ENCODE results near the gene TIAM1. TPM values are rescaled to one million over a fixed set of nuclear protein-coding genes. Genes with fewer than 3 reads are reported as not detected.

The TIAM1 gene
- total and polyA plus RNA-seq, 2 of the 8 experiments (the other 6 are each of a cell fraction or from before 2014, with no cell fraction given): 10.1 to 30.7 TPM

GRCh38 chr21:31184459-31184858 lies 159.6 kb downstream of the TIAM1 start:
- Histone ChIP-seq H3K27ac (ENCODE audit: low read depth, low read length) (no peak overlapping the region), H3K4ac (replicated peaks; ENCODE audit: insufficient read length, low read depth, low read length) (no peak overlapping the region), H3K36me3 (ENCODE audit: control insufficient read depth in 2 of 4, insufficient read depth in 4 of 4, low read length in 3 of 4) (no peaks in the 10 kb centered on the region), H2AK5ac (ENCODE audit: low read depth, low read length) (no peak overlapping the region), H4K20me1 (replicated peaks in 1 of 2; ENCODE audit: control insufficient read depth in 1 of 2, insufficient read depth in 2 of 2, low read length in 2 of 2) (no peaks in the 10 kb centered on the region), H3K4me3 (ENCODE audit: extremely low read depth in 1 of 4, insufficient read depth in 2 of 4, low read depth in 3 of 4, low read length in 4 of 4) (no peak overlapping the region), H3K18ac (ENCODE audit: extremely low read depth, low read length) (no peak overlapping the region), H2BK15ac (ENCODE audit: low read length) (no peak overlapping the region), H3K9me3 (ENCODE audit: insufficient read depth in 2 of 2, low read depth in 1 of 2, low read length in 1 of 2) (no peaks in the 10 kb centered on the region), H3K56ac (replicated peaks; ENCODE audit: insufficient read length, low read depth, low read length) (no peak overlapping the region), H3K9ac (replicated peaks in 1 of 4; ENCODE audit: extremely low read depth in 1 of 4, low read depth in 3 of 4, low read length in 3 of 4) (no peak overlapping the region), H4K5ac (ENCODE audit: insufficient read length, low read depth, low read length) (no peak overlapping the region), H2BK12ac (ENCODE audit: low read depth, low read length) (no peak overlapping the region), H4K91ac (replicated peaks; ENCODE audit: insufficient read length, low read length) (no peak overlapping the region), H3K79me2 (ENCODE audit: control insufficient read depth in 1 of 2, insufficient read depth in 2 of 2, low read length in 2 of 2) (no peaks in the 10 kb centered on the region), H4K8ac (ENCODE audit: extremely low read depth, insufficient read depth, low read length) (no peak overlapping the region), H3K4me2 (ENCODE audit: insufficient read depth in 1 of 2, low read depth in 2 of 2, low read length in 2 of 2) (no peak overlapping the region), H2BK5ac (ENCODE audit: low read depth, low read length) (no peak overlapping the region), H3K14ac (ENCODE audit: insufficient read length) (no peak overlapping the region), H2BK20ac (ENCODE audit: low read length) (no peak overlapping the region), H3K4me1 (replicated peaks in 1 of 4; ENCODE audit: control insufficient read depth in 3 of 4, insufficient read depth in 4 of 4, low read length in 3 of 4) (no peaks in the 10 kb centered on the region; a peak in 1 of 7 replicates), H2AFZ (ENCODE audit: low read length) (no peak overlapping the region), H3K27me3 (replicated peaks in 1 of 4; ENCODE audit: control insufficient read depth in 3 of 4, extremely low read depth in 1 of 4, insufficient read depth in 3 of 4, low read length in 3 of 4) (peaks cover 0 to 1% (median 0%) of the 10 kb centered on the region in 4 experiments; a peak in 1 of 7 replicates), H3K23me2 (ENCODE audit: low read depth, low read length) (no peaks in the 10 kb centered on the region), H3K79me1 (ENCODE audit: low read depth, low read length) (no peaks in the 10 kb centered on the region), H3K23ac (ENCODE audit: insufficient read length) (no peak overlapping the region), H2BK120ac (replicated peaks; ENCODE audit: low read depth, low read length) (no peak overlapping the region)
- no peak for FAIRE-seq
- DNase-seq (ENCODE audit: low read depth in 1 of 2, low spot score in 2 of 2): no peak
- TF ChIP-seq EZH2 (IDR thresholded peaks at IDR 0.05; ENCODE audit: low read depth, low read length, severe bottlenecking) (no peak), SIRT6 (IDR thresholded peaks at IDR 0.05; ENCODE audit: low read length) (no peak), MAFK (IDR thresholded peaks at IDR 0.05; ENCODE audit: low read depth, low read length) (no peak), RBBP5 (IDR thresholded peaks at IDR 0.05; ENCODE audit: borderline replicate concordance, low read depth, low read length) (no peak), JUN (IDR thresholded peaks at IDR 0.05; ENCODE audit: low read depth, low read length) (no peak), TBP (IDR thresholded peaks at IDR 0.05; ENCODE audit: low read depth, low read length) (no peak)
- CTCF ChIA-PET (ENCODE audit: partially characterized antibody): no interaction called here
- 99% methylated on average over 6 of the region's 6 CpGs; no CpG with 5 or more reads in 1 of the 2 experiments for WGBS, 2 experiments (ENCODE audit: extremely low coverage in 1 of 2, insufficient coverage in 1 of 2, insufficient read length in 1 of 2, insufficient replicate concordance in 2 of 2, low coverage in 1 of 2, low lambda C conversion rate in 2 of 2, missing lambda C conversion rate in 1 of 2)
- POLR2A ChIA-PET (ENCODE audit: partially characterized antibody): no interaction called here
